Bronchial epithelial cell (primary cell): ENCODE results near the gene KCNJ10. TPM values are rescaled to one million over a fixed set of nuclear protein-coding genes. Genes with fewer than 3 reads are reported as not detected.

ENCODE experiments used
- DNase-seq: peaks from one replicate; pipeline ENCODE4 v3.0.0-alpha.2; 2010; ENCODE audit warnings: low read depth
- FAIRE-seq: peaks from 2 replicates; lab custom pipeline; 2011; peaks lifted over from hg19 to GRCh38; lab: Jason Lieb, UNC
- H3K27me3 ChIP-seq: 2 replicates; pipeline ENCODE4 v1.5.1; 2011; ENCODE audit warnings: low read length; ENCODE audit not compliant: control insufficient read depth, insufficient read depth
- H3K36me3 ChIP-seq: 2 replicates; pipeline ENCODE4 v1.5.1; 2011; ENCODE audit warnings: low read length; ENCODE audit not compliant: control insufficient read depth, insufficient read depth
- H3K4me3 ChIP-seq: 2 replicates; pipeline ENCODE4 v1.5.1; 2011; ENCODE audit warnings: mild to moderate bottlenecking, low read depth, low read length, control low read depth
- CTCF ChIP-seq: IDR thresholded peaks from 2 replicates; pipeline ENCODE4 v1.5.1; 2011; ENCODE audit warnings: mild to moderate bottlenecking, moderate library complexity, low read length, control low read depth, inconsistent platforms; ENCODE audit not compliant: insufficient read depth, severe bottlenecking
- total RNA-seq: library from RNA; depleted of rRNA; stranded (reverse); fragments of >200 nt; gene quantifications from 2 replicates; pipeline ENCODE4 v1.2.1, GENCODE V29; 2014

KCNJ10 gene
- total RNA-seq, 1 donor from 2014 or later, result not detected

- no peak for TF ChIP-seq CTCF
- peaks cover 18% of the 10 kb centered on the region for H3K36me3 ChIP-seq
- no peak overlapping the region for H3K4me3 ChIP-seq
- FAIRE-seq, result peak; percentile 88
- no peak for DNase-seq
- no peaks in the 10 kb centered on the region for H3K27me3 ChIP-seq
Observed at GRCh38 chr1:159973350-159973940, 96.5 kb downstream of the KCNJ10 start.

DNA sequence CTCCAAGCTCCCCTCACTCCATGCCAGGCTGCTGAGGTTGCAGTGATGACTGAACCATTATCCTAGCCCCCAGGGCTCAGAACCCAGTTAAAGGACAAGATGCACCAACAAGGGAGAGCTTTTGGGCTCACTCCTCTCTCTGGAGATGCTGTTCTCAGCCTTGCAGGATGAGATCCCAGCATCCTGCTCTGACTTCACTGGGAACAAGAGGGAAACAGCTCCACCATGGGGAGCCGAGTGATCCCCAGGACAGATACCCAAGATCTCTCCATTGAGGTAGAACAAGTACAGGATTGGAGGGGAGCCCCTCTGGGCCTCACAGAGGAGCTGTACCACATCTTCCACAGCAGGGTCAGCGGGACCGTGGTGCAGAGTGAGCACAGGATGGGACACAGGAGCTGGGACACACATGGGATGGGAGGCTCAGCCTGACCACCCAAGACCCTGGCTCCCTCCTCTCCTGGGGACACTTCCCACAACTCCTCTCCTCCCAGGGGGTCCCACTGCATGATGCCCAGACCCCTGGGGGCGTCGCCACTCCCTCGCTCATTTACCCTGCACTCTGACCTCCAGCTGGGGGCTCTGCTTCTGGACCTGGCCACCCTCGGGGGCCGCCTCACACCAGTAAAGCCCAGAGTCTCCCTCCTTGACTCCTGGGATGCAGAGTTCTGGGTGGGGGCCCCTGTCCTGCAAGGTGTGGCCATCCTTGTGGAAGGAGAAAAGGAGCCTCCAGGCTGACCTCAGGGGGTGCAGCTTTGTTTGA, 97.3 kb downstream of the KCNJ10 start:
- TF ChIP-seq CTCF, result no peak
- Histone ChIP-seq H3K36me3 (peaks cover 16% of the 10 kb centered on the region), H3K27me3 (no peaks in the 10 kb centered on the region), H3K4me3 (no peak overlapping the region)
- DNase-seq, result no peak
- no peak for FAIRE-seq

DNA sequence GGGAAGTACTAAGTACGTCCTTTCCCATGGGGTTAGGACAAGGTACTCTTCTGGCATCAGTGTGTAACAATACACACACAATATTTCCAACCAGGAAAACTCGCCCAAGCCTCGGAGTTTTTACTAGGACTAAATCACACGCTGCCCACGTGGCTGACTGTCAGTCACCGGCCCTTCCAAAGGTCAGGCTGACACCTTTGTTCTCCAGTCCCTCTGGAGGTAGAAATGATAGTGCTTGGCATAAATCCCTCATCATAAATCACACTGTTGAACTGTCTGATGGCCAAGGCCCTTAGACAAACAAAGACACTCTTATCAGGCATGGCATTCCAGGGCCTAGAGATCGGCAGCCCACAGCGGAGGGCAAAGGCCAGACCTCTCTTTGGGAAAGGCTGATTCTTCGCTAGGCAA, 99.0 kb downstream of the KCNJ10 start:
- Histone ChIP-seq H3K36me3 (peaks cover 14% of the 10 kb centered on the region), H3K27me3 (no peaks in the 10 kb centered on the region), H3K4me3 (no peak overlapping the region)
- TF ChIP-seq CTCF, result no peak
- FAIRE-seq (no peak), DNase-seq (no peak)

GRCh38 chr1:159968901-159969300, 101.1 kb downstream of the KCNJ10 start:
- H3K36me3 ChIP-seq, result peaks cover 9% of the 10 kb centered on the region

GRCh38 chr1:159965263-159965662, 104.7 kb downstream of the KCNJ10 start:
- TF ChIP-seq CTCF, result no peak
- FAIRE-seq (no peak), DNase-seq (no peak)
- Histone ChIP-seq H3K36me3 (peaks cover 3% of the 10 kb centered on the region), H3K27me3 (no peaks in the 10 kb centered on the region), H3K4me3 (no peak overlapping the region)

More at GRCh38 chr1:159968901-159969300, 101.1 kb downstream of the KCNJ10 start:
- no peaks in the 10 kb centered on the region for H3K27me3 ChIP-seq
- FAIRE-seq (no peak), DNase-seq (no peak)
- no peak overlapping the region for H3K4me3 ChIP-seq
- no peak for TF ChIP-seq CTCF
